ENCODE results near the gene FAT1. TPM values are rescaled to one million over a fixed set of nuclear protein-coding genes. Genes with fewer than 3 reads are reported as not detected.
"Not testable (repeated sequence)": the region's sequence is repeated elsewhere in the genome, so short reads cannot be mapped to it uniquely, and the experiment has no call there.

FAT1 gene
- total RNA-seq, 1 donor from 2014 or later, result 84.3 TPM

DNA sequence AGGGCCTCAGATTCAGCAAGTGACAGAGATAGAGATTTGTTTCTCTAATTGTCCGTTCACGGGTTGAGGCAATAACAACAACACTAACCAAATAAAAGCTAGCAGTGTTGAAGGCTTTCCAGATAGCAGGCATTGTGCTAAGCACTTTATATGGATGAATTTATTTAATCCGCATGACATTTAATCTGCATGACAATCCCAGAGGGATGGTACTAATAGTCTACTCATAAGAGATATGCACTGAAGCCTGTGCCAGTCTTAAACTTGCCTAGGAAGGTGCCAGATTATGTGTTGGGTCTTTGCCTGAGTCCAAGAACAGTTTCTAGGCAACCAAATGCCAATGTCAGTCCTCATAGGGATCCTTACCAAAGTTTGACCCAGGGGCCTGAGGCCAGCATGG is 37.7 kb upstream of the FAT1 start:
- TF ChIP-seq CTCF (IDR thresholded peaks at IDR 0.05), result no peak
- H3K27me3 ChIP-seq, result no peaks in the 10 kb centered on the region
- H3K4me3 ChIP-seq, result no peak overlapping the region
- DNase-seq, result no peak
- no peaks in the 10 kb centered on the region for H3K36me3 ChIP-seq
- no peaks in the 10 kb centered on the region for H3K4me1 ChIP-seq
- H3K27ac ChIP-seq, result no peak overlapping the region
- no peaks in the 10 kb centered on the region for H3K9me3 ChIP-seq
- no peak for ATAC-seq
- intact Hi-C loops (cut with DNase I), result no loop called here

DNA sequence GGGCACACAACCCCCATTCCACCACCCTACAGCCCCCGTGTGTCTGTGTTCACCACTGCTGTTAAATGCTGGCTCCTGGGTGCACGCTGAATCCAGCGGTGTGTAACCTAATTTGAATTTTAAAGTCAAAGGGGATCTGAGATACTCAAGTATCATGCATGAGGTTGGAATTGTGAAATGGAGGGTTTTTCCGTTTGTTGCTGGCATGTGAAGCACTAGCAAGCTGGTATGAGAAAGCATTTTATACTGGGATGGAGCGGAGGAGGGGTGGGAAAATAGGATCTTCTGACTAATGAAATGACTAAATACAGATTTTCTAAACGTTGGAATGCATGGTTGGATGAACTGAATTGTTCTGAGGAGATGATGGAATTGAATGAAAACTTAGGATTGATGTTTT is 36.9 kb upstream of the FAT1 start:
- intact Hi-C loops (cut with DNase I), result no loop called here

DNA sequence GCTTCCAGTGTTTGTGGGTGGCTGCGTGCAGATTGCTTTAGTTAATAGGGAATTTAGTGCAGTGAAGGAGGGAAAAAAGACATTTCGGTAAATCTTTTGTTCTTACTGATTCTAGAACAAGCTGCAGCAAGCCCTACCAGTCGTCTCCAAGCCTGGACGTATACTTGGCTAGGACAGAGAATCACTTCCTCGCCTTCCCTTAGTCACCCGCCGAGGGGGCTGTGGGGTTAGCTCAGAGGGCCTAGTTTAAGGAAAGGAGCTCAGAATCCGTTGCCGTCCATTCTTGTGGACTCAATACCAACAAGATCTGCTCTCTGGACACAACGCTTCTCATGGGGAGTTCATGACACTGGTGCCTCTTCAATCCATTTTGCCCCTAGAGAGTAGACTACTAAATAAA is 36.3 kb upstream of the FAT1 start:
- Histone ChIP-seq H3K27ac (no peak overlapping the region), H3K36me3 (no peaks in the 10 kb centered on the region), H3K27me3 (no peaks in the 10 kb centered on the region), H3K9me3 (no peaks in the 10 kb centered on the region), H3K4me3 (no peak overlapping the region), H3K4me1 (no peaks in the 10 kb centered on the region)
- ATAC-seq (no peak), DNase-seq (no peak)
- intact Hi-C loops (cut with DNase I), result no loop called here
- TF ChIP-seq CTCF (IDR thresholded peaks at IDR 0.05), result no peak

More for the DNA sequence above, 36.9 kb upstream of the FAT1 start:
- no peak overlapping the region for H3K4me3 ChIP-seq
- no peaks in the 10 kb centered on the region for H3K27me3 ChIP-seq
- no peak overlapping the region for H3K27ac ChIP-seq
- ATAC-seq (no peak), DNase-seq (no peak)
- H3K36me3 ChIP-seq, result no peaks in the 10 kb centered on the region
- TF ChIP-seq CTCF (IDR thresholded peaks at IDR 0.05), result no peak
- H3K9me3 ChIP-seq, result no peaks in the 10 kb centered on the region
- no peaks in the 10 kb centered on the region for H3K4me1 ChIP-seq

DNA sequence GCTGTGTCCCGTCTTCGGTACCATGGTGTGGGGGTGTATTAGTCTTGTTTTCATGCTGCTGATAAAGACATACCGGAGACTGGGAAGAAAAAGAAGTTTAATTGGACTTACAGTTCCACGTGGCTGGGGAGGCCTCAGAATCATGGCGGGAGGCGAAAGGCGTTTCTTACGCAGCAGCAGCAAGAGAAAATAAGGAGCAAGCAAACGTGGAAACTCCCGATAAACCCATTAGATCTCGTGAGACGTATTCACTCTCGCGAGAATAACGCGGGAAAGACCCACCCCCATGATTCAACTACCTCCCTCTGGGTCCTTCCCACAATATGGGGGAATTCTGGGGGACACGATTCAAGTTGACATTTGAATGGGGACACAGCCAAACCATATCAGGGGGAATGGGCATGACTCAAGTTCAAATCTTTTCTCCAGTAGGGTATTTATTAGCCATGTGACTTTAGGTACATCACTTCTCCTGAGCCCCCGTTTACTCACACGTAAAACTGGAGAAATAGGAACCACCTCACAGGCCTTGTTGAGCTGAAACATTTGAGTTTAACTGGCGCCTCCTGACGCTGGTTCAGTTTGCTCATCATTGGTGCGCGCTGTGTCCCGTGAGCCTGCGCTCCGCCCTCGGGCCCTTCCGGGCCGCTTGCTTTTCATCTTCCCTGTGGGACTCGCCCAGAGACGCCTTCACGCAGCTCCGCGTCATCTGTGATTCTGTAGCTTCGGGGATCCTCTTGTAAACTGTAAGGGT is 35.5 kb upstream of the FAT1 start:
- no peaks in the 10 kb centered on the region for H3K9me3 ChIP-seq
- DNase-seq (no peak), ATAC-seq (no peak)
- H3K27me3 ChIP-seq, result no peaks in the 10 kb centered on the region
- no peaks in the 10 kb centered on the region for H3K4me1 ChIP-seq
- no peak overlapping the region for H3K4me3 ChIP-seq
- no peak overlapping the region for H3K27ac ChIP-seq
- H3K36me3 ChIP-seq, result no peaks in the 10 kb centered on the region
- TF ChIP-seq CTCF (IDR thresholded peaks at IDR 0.05), result no peak
- intact Hi-C loops (cut with DNase I), result no loop called here

- DNase-seq, result no peak
- Histone ChIP-seq H3K4me1 (no peaks in the 10 kb centered on the region), H3K36me3 (no peaks in the 10 kb centered on the region), H3K27me3 (no peaks in the 10 kb centered on the region), H3K4me3 (no peak overlapping the region), H3K9me3 (no peaks in the 10 kb centered on the region), H3K27ac (no peak overlapping the region)
- ATAC-seq, result no peak
- intact Hi-C loops (cut with DNase I), result no loop called here
- no peak for TF ChIP-seq CTCF (IDR thresholded peaks at IDR 0.05)
Observed at GRCh38 chr4:186757696-186758355, 34.2 kb upstream of the FAT1 start.

DNA sequence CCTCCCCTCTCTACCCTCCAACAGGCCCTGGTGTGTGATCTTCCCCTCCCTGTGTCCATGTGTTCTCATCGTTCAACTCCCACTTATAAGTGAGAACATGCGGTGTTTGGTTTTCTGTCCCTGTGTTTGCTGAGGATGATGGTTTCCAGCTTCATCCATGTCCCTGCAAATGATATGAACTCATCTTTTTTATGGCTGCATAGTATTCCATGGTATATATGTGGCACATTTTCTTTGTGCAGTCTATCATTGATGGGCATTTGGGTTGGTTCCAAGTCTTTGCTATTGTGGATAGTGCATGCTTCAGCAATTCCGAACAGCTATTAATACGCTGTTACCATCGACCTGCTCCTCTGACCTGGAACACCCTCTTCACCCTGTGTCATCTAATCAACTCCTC is 32.9 kb upstream of the FAT1 start:
- H3K9me3 ChIP-seq; H3K4me1 ChIP-seq; DNase-seq; intact Hi-C loops (cut with DNase I); H3K27ac ChIP-seq; H3K36me3 ChIP-seq; ATAC-seq; H3K4me3 ChIP-seq; H3K27me3 ChIP-seq: not testable (repeated sequence)

All from upper lobe of right lung (tissue), 1 donor.